ENCODE results near the gene CTNNBIP1. TPM values are rescaled to one million over a fixed set of nuclear protein-coding genes. Genes with fewer than 3 reads are reported as not detected.

The CTNNBIP1 gene
- total RNA-seq, 2 experiments from 2014 or later: 10.8 to 12.7 TPM

Other genes starting within 250 kb of the CTNNBIP1 start
- gene CLSTN1, start 86.3 kb downstream of the CTNNBIP1 start, total RNA-seq: 100 to 1,000 TPM in 1 of 2 experiments, 10 to 100 TPM in 1; 96.9 to 102 TPM
- 10 to 100 TPM; 25.2 to 26.5 TPM for gene LZIC, start 33.1 kb upstream of the CTNNBIP1 start, total RNA-seq
- gene NMNAT1, start 33.2 kb upstream of the CTNNBIP1 start, total RNA-seq: 1 to 10 TPM; 5.6 to 6.2 TPM
- gene RBP7, start 87.0 kb upstream of the CTNNBIP1 start, total RNA-seq: not detected
- 10 to 100 TPM; 28.2 to 31.3 TPM for gene UBE4B, start 122.7 kb upstream of the CTNNBIP1 start, total RNA-seq

Data from activated CD4-positive, alpha-beta memory T cell treated with anti-CD3 and anti-CD28 coated beads, Interleukin-2, amount 10 ng/mL, durations not matched to agents 7 days and 5 days (primary cell).